GM18517 (cell line): ENCODE data around the gene SLIT3.

Experiments used
- ATAC-seq: cut with Tn5 transposase; IDR thresholded peaks from one replicate; pipeline ENCODE4 v1.9.1; 2021; ENCODE audit warnings: mild to moderate bottlenecking, moderate library complexity; ENCODE audit not compliant: unreplicated experiment

The SLIT3 gene

GRCh38 chr5:168818558-168818957 lies 482.4 kb downstream of the SLIT3 start:
- no peak for ATAC-seq

DNA sequence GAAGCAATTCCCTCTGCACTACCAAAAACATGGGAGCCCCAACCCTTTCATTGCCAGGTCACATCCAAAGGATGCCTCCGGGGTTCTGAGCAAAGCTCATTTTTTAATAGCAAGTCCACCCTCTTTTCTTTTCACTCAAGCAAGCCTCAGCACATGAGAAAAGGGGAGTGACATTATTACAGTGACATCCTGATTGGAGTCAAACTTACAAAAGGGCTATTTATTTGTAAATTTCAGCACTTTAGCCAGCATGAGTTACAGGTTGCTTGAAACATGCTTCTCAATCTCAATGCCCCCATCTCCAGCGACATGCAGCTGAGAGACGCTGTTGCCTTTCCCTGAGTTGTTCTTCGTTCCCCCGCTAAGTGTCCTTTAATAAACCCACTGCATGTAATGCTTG lies 483.3 kb downstream of the SLIT3 start:
- no peak for ATAC-seq

GRCh38 chr5:168816661-168817060 lies 484.3 kb downstream of the SLIT3 start:
- ATAC-seq, result no peak

DNA sequence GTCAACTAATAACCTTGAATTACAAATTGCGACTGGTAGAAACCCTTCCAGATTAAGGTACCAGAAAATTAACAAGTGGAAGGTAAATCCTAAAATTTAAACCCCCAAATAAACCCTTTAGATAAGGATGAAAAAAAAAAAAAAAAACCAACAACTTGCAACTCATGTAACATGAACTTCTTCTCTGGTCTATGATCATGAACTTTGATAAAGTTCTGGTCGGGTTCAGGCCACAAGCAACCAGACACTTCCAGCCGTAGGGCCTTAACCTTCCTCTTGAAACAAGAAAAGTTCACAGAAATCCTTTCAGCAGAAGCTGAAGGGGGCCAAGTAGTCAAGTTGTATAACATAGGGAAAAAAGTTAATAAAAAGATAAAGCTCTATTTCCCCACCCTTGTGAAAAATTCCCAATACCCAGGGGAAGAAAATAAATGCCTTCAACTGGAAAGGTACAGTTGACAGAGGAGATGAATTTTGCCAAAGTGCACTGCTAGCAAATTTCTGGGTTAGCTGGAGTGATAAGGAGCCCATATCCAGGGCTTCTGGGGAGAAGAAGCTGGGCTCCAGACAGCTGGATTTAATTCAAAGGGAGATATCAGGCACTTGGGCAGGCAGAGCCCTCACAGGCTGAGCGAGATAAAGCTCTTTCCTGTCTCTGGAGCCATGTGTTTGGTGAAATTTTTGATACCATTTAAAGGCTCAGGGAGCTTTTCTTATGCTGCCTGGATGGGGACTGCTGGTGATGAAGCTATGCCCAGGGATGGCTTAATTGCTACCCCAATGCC lies 487.6 kb downstream of the SLIT3 start:
- ATAC-seq, result no peak

GRCh38 chr5:168810641-168811040 lies 490.3 kb downstream of the SLIT3 start:
- ATAC-seq, result no peak

DNA sequence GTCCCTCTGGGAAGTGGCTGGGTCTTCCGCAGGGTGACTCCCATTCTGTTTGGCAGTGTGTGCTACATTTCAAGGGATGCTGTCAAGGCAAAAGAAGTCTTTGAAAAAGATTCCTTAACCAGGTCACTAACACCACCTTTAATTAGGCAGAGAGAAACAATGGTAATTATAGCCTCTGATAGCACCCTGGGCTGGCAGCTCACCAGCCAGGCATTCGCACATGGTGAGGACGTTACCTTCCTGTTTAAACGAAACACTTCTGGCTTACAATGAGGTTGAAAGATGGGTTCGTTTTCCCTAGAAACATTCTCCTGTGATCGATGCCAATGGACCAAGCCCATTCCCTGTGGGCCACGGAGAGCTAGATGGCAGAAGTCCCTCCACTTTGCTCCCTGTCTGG lies 491.7 kb downstream of the SLIT3 start:
- no peak for ATAC-seq

- ATAC-seq, result no peak
These were observed 492.8 kb downstream of the SLIT3 start for GRCh38 chr5:168808051-168808616.

- ATAC-seq, result no peak
These were observed 493.7 kb downstream of the SLIT3 start for GRCh38 chr5:168807287-168807686.

- ATAC-seq, result no peak
These were observed 497.4 kb downstream of the SLIT3 start for GRCh38 chr5:168803541-168803940.

GRCh38 chr5:168802337-168802736 lies 498.6 kb downstream of the SLIT3 start:
- no peak for ATAC-seq

GRCh38 chr5:168801567-168801966 lies 499.4 kb downstream of the SLIT3 start:
- ATAC-seq, result no peak

GRCh38 chr5:168800701-168801100 lies 500.2 kb downstream of the SLIT3 start:
- ATAC-seq, result no peak

DNA sequence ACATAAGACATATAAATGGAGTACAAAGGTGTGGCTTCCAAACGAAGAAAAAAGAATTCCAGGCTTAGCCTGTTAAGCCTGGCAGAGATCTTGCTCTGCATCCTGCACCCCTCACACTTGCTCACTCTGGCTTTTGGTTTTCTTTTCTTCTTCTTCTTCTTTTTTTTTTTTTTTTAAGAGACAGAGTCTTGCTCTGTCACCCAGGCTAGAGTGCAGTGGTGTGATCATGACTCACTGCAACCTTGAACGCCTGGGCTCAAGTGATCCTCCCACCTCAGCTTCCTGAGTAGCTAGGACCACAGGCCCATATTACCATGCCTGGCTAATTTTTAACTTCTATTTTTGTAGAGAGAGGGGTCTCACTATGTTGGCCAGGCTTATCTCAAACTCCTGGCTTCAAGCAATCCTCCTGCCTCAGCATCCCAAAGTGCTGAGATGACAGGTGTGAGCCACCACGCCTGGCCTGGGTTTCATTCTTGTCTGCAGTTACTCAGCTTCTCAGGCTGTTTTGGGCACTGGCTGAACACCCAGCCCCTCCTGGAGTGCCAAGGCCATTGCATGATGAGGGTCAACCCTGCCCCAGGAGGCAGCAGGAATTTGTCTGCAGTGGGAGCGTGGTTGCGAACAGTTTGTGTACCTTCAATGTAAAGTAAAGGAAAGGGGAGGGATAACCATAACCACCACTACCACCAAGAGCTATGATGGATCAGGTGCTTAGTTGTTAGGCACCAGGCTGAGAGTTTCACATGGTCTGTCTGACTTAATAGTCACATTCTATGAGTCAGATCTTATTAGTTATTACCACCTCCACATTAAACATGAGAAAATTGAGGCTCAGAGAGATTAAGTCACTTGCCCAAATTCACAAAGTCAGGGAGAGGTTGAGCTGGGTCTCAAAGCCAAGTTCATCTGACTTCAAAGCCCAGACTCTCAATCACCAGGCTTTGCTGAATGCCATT lies 502.6 kb downstream of the SLIT3 start:
- ATAC-seq, result no peak

- no peak for ATAC-seq
These were observed 504.1 kb downstream of the SLIT3 start for GRCh38 chr5:168796593-168797580.

- no peak for ATAC-seq
These were observed 504.9 kb downstream of the SLIT3 start for GRCh38 chr5:168796000-168796399.

GRCh38 chr5:168793841-168794837 lies 506.8 kb downstream of the SLIT3 start:
- ATAC-seq, result no peak

DNA sequence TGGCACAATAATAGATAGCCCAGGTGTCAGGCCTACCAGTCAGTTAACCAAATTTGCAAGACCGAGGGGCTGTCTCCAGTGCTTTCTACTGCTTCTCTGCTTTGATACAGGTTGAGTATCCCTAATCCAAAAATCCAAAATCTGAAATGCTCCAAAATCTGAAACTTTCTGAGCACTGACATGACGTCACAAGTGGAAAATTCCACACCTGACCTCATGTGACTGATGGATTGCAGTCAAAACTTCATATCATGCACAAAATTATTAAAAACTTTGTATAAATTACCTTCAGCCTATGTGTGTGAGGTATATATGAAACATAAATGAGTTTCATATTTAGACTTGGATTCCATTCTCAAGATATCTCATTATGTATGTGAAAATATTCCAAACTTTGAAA lies 508.3 kb downstream of the SLIT3 start:
- no peak for ATAC-seq

DNA sequence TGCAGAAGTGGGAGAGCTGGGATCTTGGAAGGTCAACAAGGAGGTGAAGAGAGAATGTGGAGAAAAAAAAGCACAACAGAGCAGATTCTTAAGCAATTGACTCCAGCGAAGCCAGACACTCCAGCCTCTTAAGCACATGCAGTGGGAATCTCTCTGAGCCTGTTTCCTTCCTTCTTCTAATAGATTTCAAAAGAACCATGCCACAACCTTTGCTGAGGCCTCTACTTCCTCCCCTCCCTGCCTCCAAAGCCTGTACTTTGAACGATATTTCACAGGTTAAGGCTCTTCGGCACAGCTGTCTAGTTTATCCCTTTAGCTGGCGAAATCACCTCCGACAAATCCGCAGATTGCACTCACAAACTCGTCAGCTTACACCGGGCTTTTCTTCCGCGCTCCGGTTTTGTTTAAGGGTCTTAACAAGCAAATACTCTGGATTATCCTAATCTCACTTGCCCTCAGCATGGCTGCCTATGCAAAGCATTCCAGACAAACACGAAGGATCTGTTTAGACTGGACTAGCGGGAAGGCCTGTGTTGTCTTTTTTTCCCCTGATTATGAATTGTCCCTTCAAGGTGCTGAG lies 510.2 kb downstream of the SLIT3 start:
- ATAC-seq, result no peak
